IMR-90 (cell line): Measurements from ENCODE around the gene WDR90. TPM values are rescaled to one million over a fixed set of nuclear protein-coding genes. Genes with fewer than 3 reads are reported as not detected.
A peak's percentile ranks its signal among the peaks of the same experiment; 100 is the strongest.

Experiments used
- ATAC-seq: fragments of 200-7000 bp; cut with Tn5 transposase; 2 replicates; pipeline ENCODE4 v1.9.1; 2020; ENCODE audit warnings: low read depth, mild to moderate bottlenecking, moderate library complexity
- BruUV-seq: library from RNA; stranded (reverse); fragments of 400-500 nt; replicated peaks from 2 replicates; lab custom pipeline; 2021; lab: Mats Ljungman, UMichigan
- CTCF ChIA-PET: fragments of 300-600 bp; formaldehyde crosslinking; extraction: SDS; loops from one replicate; lab custom pipeline; 2021; ENCODE audit warnings: antibody characterized with exemption; lab: Yijun Ruan, JAX
- POLR2A ChIA-PET: fragments of 300-600 bp; sonication (Branson Sonifier 250); formaldehyde crosslinking; loops from one replicate; lab custom pipeline; 2022; ENCODE audit warnings: antibody characterized with exemption; ENCODE audit not compliant: unreplicated experiment; lab: Charles Lee
- DNase-seq: peaks from one replicate; pipeline ENCODE4 v3.0.0; 2013
- H2AFZ ChIP-seq: replicated peaks from 2 replicates; pipeline ENCODE3; 2013; ENCODE audit warnings: low read length, mild to moderate bottlenecking; ENCODE audit not compliant: poor library complexity
- H2AK5ac ChIP-seq: 2 replicates; pipeline ENCODE4 v1.6.1; 2013; ENCODE audit warnings: low read depth, low read length, inconsistent platforms
- H2AK9ac ChIP-seq: replicated peaks from 2 replicates; pipeline ENCODE3; 2013; ENCODE audit warnings: mild to moderate bottlenecking, low read depth, low read length, moderate library complexity; ENCODE audit not compliant: poor library complexity
- H2BK120ac ChIP-seq: 2 replicates; pipeline ENCODE4 v1.6.1; 2013; ENCODE audit warnings: low read depth, low read length, inconsistent platforms
- H2BK15ac ChIP-seq: 3 replicates; pipeline ENCODE4 v1.6.1; 2013; ENCODE audit warnings: low read depth, low read length, inconsistent platforms
- H2BK20ac ChIP-seq: 2 replicates; pipeline ENCODE4 v1.6.1; 2013; ENCODE audit warnings: low read depth, mild to moderate bottlenecking, inconsistent platforms, low read length, moderate library complexity
- H2BK5ac ChIP-seq: 2 replicates; pipeline ENCODE4 v1.6.1; 2013; ENCODE audit warnings: mild to moderate bottlenecking, low read depth, low read length, inconsistent platforms; ENCODE audit not compliant: poor library complexity, severe bottlenecking
- H3K14ac ChIP-seq: replicated peaks from 2 replicates; pipeline ENCODE4 v1.6.1; 2013; ENCODE audit warnings: low read depth, low read length, inconsistent platforms
- H3K18ac ChIP-seq: 2 replicates; pipeline ENCODE4 v1.6.1; 2013; ENCODE audit warnings: low read depth, low read length, control low read depth
- H3K23ac ChIP-seq: 2 replicates; pipeline ENCODE4 v1.6.1; 2013; ENCODE audit warnings: low read depth, low read length, inconsistent platforms
- H3K27ac ChIP-seq: 2 replicates; pipeline ENCODE4 v1.5.1; 2013; ENCODE audit warnings: mild to moderate bottlenecking, control low read depth, low read length; ENCODE audit not compliant: insufficient read depth
- H3K27me3 ChIP-seq: 2 replicates; pipeline ENCODE4 v1.6.1; 2013; ENCODE audit warnings: low read length; ENCODE audit not compliant: control insufficient read depth, insufficient read depth
- H3K36me3 ChIP-seq: 2 replicates; pipeline ENCODE4 v1.6.1; 2013; ENCODE audit warnings: low read length, mixed read lengths; ENCODE audit not compliant: control insufficient read depth, insufficient read depth
- H3K4ac ChIP-seq: 2 replicates; pipeline ENCODE4 v1.6.1; 2013; ENCODE audit warnings: low read depth, low read length, inconsistent platforms
- H3K4me1 ChIP-seq: 2 replicates; pipeline ENCODE4 v1.6.1; 2013; ENCODE audit warnings: low read length, mixed read lengths; ENCODE audit not compliant: control insufficient read depth, insufficient read depth
- H3K4me2 ChIP-seq: 2 replicates; pipeline ENCODE4 v1.6.1; 2013; ENCODE audit warnings: low read depth, mild to moderate bottlenecking, control low read depth, low read length, moderate library complexity
- H3K4me3 ChIP-seq: 2 replicates; pipeline ENCODE4 v1.5.1; 2013; ENCODE audit warnings: low read depth, mild to moderate bottlenecking, control low read depth, low read length, moderate library complexity; ENCODE audit not compliant: insufficient read depth
- H3K56ac ChIP-seq: 2 replicates; pipeline ENCODE4 v1.6.1; 2013; ENCODE audit warnings: low read length, inconsistent platforms; ENCODE audit not compliant: insufficient read depth; ENCODE audit errors: extremely low read depth
- H3K79me1 ChIP-seq, 2 experiments: 2 replicates each; pipeline ENCODE4 v1.6.1; 2013; ENCODE audit warnings: low read length in 2 of 2, inconsistent platforms in 1 of 2, low read depth in 1 of 2
- H3K9ac ChIP-seq: 2 replicates; pipeline ENCODE4 v1.6.1; 2013; ENCODE audit warnings: low read depth, low read length, control low read depth
- H3K9me1 ChIP-seq: 2 replicates; pipeline ENCODE4 v1.6.1; 2013; ENCODE audit warnings: low read length, inconsistent platforms; ENCODE audit not compliant: insufficient read depth
- H3K9me3 ChIP-seq: 2 replicates; pipeline ENCODE4 v1.6.1; 2013; ENCODE audit warnings: low read length; ENCODE audit not compliant: control insufficient read depth, insufficient read depth
- H4K20me1 ChIP-seq: 2 replicates; pipeline ENCODE4 v1.6.1; 2013; ENCODE audit warnings: low read length, inconsistent platforms; ENCODE audit not compliant: insufficient read depth
- H4K5ac ChIP-seq: 2 replicates; pipeline ENCODE4 v1.6.1; 2013; ENCODE audit warnings: mild to moderate bottlenecking, low read depth, low read length, control low read depth
- H4K8ac ChIP-seq, 2 experiments: 2 replicates each; pipeline ENCODE4 v1.6.1; 2013; ENCODE audit warnings: low read depth in 2 of 2, low read length in 2 of 2, control low read depth in 1 of 2, inconsistent platforms in 1 of 2
- H4K91ac ChIP-seq: 2 replicates; pipeline ENCODE4 v1.6.1; 2013; ENCODE audit warnings: low read depth, low read length, inconsistent platforms; ENCODE audit not compliant: insufficient read depth
- FOS ChIP-seq: fragments of 150-350 bp; IDR thresholded peaks from 2 replicates; pipeline ENCODE4 v1.6.1; 2016; ENCODE audit warnings: low read depth, low read length
- MXI1 ChIP-seq: IDR thresholded peaks from 2 replicates; pipeline ENCODE4 v1.6.1; 2012; ENCODE audit warnings: low read depth, mild to moderate bottlenecking, low read length, moderate library complexity, borderline replicate concordance
- WGBS, 2 experiments: methylation state at CpG; one replicate each; pipeline versions ENCODE4 v1.1.5 to v1.1.7; 2013; ENCODE audit warnings: missing lambda C conversion rate in 2 of 2; ENCODE audit not compliant: insufficient read length in 1 of 2; ENCODE audit errors: extremely low coverage in 2 of 2; 5-methylcytosine and 5-hydroxymethylcytosine counted together
- dilution Hi-C: fragments of 300-500 bp; cut with HindIII; formaldehyde crosslinking; loops from one replicate; pipeline ENCODE4 v1.14.3; 2018; ENCODE audit warnings: low sequenced_read_pairs; ENCODE audit not compliant: unreplicated experiment
- in situ Hi-C: fragments of 300-500 bp; cut with MboI; formaldehyde crosslinking; loops from 3 replicates; pipeline ENCODE4 v1.14.3; 2019; ENCODE audit warnings: low sequenced_read_pairs, inconsistent platforms, mixed read lengths
- intact Hi-C: fragments of 100-400 bp; cut with micrococcal nuclease; formaldehyde crosslinking; loops from 2 replicates; pipeline ENCODE4 v1.10.0; 2022
- polyA plus RNA-seq, 3 experiments: library from polyadenylated mRNA; depleted of rRNA; stranded (reverse); fragments of >200 nt; gene quantifications; 2 replicates each; pipeline ENCODE4 v1.2.3, GENCODE V29; 2012; ENCODE audit warnings: low replicate concordance in 1 of 3
- total RNA-seq: library from RNA; depleted of rRNA; stranded (reverse); fragments of >200 nt; gene quantifications from 2 replicates; pipeline ENCODE4 v1.2.3, GENCODE V29; 2012

WDR90 gene
- total and polyA plus RNA-seq, 2 of the 4 experiments (the other 2 are of a cell fraction), result 1.4 to 18.7 TPM

DNA sequence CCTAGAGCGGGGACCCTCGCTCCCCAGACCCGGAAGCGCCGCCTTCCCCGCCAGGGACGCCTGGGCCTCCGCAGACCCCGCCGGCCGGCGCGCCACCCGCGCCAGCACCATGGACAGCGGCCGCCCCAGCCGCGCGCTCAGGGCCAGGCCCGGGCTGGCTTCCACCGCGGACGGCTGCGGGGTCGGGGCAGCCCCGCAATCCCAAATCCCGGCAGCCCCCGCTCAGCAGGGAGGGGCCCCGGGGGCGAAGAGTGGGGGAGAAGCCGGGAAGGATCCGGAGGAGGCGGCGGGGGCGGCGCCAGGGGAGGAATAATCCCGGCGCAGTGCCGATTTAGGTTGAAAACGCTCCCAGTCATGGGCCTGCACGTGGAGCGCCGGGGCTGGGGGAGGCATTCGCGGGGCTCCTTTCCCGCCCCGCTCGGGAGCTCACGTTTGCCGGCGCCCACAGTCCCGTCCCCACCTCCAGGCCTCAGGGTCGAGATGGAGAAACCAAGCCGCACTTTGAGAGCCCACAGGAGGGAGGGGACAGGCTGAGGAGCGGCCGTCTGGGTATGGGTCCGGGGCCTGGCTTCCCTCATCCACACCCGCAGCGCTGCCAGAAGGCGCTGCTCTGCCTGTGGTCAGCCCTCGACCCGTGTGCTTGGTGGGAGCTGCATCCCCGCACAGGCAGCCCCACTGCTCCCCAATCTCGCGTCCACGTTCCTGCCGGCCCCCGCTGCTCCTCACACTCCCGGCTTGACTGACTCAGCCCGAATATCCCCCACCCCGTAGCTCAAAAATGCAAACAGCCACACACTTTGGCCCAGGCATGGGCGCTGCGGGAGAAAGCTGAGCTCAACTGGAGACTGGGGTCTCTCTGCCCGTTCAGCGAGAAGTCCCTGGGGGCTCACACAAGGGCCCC, 51.8 kb downstream of the WDR90 start:
- in situ Hi-C loops, result loop anchor here (25.0 kb wide), 1 partner anchor 361 kb away; the partner anchor contains the start of gene SSTR5
- peaks cover 69% of the 10 kb centered on the region for H3K27me3 ChIP-seq
- BruUV-seq, result no TSS peak

More for the DNA sequence above, 51.8 kb downstream of the WDR90 start:
- Histone ChIP-seq H3K27ac (no peak overlapping the region), H3K9me3 (no peaks in the 10 kb centered on the region), H3K4me2 (no peak overlapping the region), H2BK15ac (no peak overlapping the region), H2AK9ac (no peak overlapping the region), H3K4me1 (no peaks in the 10 kb centered on the region), H3K4ac (no peak overlapping the region), H4K8ac (no peak overlapping the region), H3K79me1 (no peaks in the 10 kb centered on the region), H2BK20ac (no peak overlapping the region), H3K23ac (no peak overlapping the region), H2BK5ac (no peak overlapping the region), H4K91ac (no peak overlapping the region), H3K36me3 (no peaks in the 10 kb centered on the region), H3K4me3 (no peak overlapping the region), H3K18ac (no peak overlapping the region), H2AFZ (no peak overlapping the region), H4K20me1 (peaks cover 5% of the 10 kb centered on the region), H2AK5ac (no peak overlapping the region), H3K56ac (no peak overlapping the region), H2BK120ac (no peak overlapping the region), H3K14ac (no peak overlapping the region), H4K5ac (no peak overlapping the region), H3K9me1 (no peaks in the 10 kb centered on the region), H3K9ac (no peak overlapping the region)
- 6% methylated on average over 36 of the region's 76 CpGs; no CpG with 5 or more reads in 1 of the 2 experiments for WGBS, 2 experiments
- DNase-seq (no peak), ATAC-seq (peak; percentile 88)
- ChIA-PET CTCF (interaction anchor here (0.6 kb wide), 1 partner anchor 1194 kb away, joined by 3 read pairs; no protein-coding TSS in a partner anchor), POLR2A (no interaction called here)
- intact Hi-C loops, result no loop called here
- dilution Hi-C loops, result no loop called here
- TF ChIP-seq MXI1 (peak; percentile 42; the same call in 1 of the 2 replicates), FOS (no peak)
